SK-N-SH (cell line): ENCODE measurements around the gene CAPN11. TPM values are rescaled to one million over a fixed set of nuclear protein-coding genes. Genes with fewer than 3 reads are reported as not detected.
A peak's percentile ranks its signal among the peaks of the same experiment; 100 is the strongest.

Source experiments
- CTCF ChIA-PET: fragments of 300-600, 350-600 bp; formaldehyde crosslinking; extraction: SDS; loops from one replicate; lab custom pipeline; 2021; lab: Yijun Ruan, JAX
- POLR2A ChIA-PET: fragments of 350-600 bp; sonication (Branson Sonifier 250); formaldehyde crosslinking; extraction: SDS; loops from one replicate; lab custom pipeline; 2020; ENCODE audit warnings: antibody characterized with exemption, inconsistent platforms; lab: Yijun Ruan, JAX
- DNase-seq: peaks from one replicate; pipeline ENCODE4 v3.0.0; 2012
- H2AFZ ChIP-seq: fragments of 200-600 bp; sonication (generic); 2 replicates; pipeline ENCODE4 v1.8.1; 2016; ENCODE audit warnings: antibody characterized with exemption, mild to moderate bottlenecking, low read depth
- H3F3A ChIP-seq: fragments of 200-600 bp; sonication (generic); replicated peaks from 2 replicates; pipeline ENCODE3; 2016; ENCODE audit warnings: antibody characterized with exemption, mild to moderate bottlenecking; ENCODE audit not compliant: insufficient read depth
- H3K27ac ChIP-seq, 2 experiments: fragments of 200-500 bp in 1 of 2; fragments of 200-600 bp in 1 of 2; sonication (Bioruptor generic) in 1 of 2; sonication (generic), shearing (Covaris generic) in 1 of 2; 2 replicates each; pipeline versions ENCODE4 v1.5.1 to v1.6.1; 2014 to 2016; ENCODE audit warnings: low read depth in 2 of 2, inconsistent platforms in 1 of 2, low read length in 1 of 2, mild to moderate bottlenecking in 1 of 2, mixed read lengths in 1 of 2
- H3K27me3 ChIP-seq: fragments of 200-600 bp; sonication (generic), shearing (Covaris generic); 2 replicates; pipeline ENCODE4 v1.6.1; 2016; ENCODE audit warnings: mixed run types; ENCODE audit not compliant: insufficient read depth
- H3K36me3 ChIP-seq, 2 experiments: fragments of 200-500 bp in 1 of 2; fragments of 200-600 bp in 1 of 2; sonication (Bioruptor generic) in 1 of 2; sonication (generic) in 1 of 2; replicated peaks in 1 of 2; 2 replicates each; pipeline versions ENCODE3 to v1.5.1; 2014 to 2016; ENCODE audit warnings: low read length in 1 of 2, mild to moderate bottlenecking in 1 of 2; ENCODE audit not compliant: insufficient read depth in 2 of 2, control insufficient read depth in 1 of 2
- H3K4me1 ChIP-seq, 2 experiments: fragments of 200-500 bp in 1 of 2; fragments of 200-600 bp in 1 of 2; sonication (Bioruptor generic) in 1 of 2; sonication (generic), shearing (Covaris generic) in 1 of 2; 2 replicates each; pipeline versions ENCODE4 v1.5.1 to v1.6.1; 2014 to 2016; ENCODE audit warnings: low read depth in 1 of 2, low read length in 1 of 2, mixed run types in 1 of 2; ENCODE audit not compliant: insufficient read depth in 2 of 2, control insufficient read depth in 1 of 2
- H3K4me2 ChIP-seq: fragments of 200-600 bp; sonication (generic), shearing (Covaris generic); 2 replicates; pipeline ENCODE4 v1.6.1; 2017; ENCODE audit warnings: mixed run types
- H3K4me3 ChIP-seq, 2 experiments: fragments of 200-500 bp in 1 of 2; fragments of 200-600 bp in 1 of 2; sonication (Bioruptor generic) in 1 of 2; sonication (generic), shearing (Covaris generic) in 1 of 2; 2 replicates each; pipeline versions ENCODE4 v1.5.1 to v1.8.1; 2014 to 2016; ENCODE audit warnings: low read depth in 2 of 2, inconsistent platforms in 1 of 2, low read length in 1 of 2, mild to moderate bottlenecking in 1 of 2, mixed read lengths in 1 of 2, moderate library complexity in 1 of 2
- H3K79me2 ChIP-seq: fragments of 200-600 bp; sonication (generic); 2 replicates; pipeline ENCODE4 v1.8.1; 2017; ENCODE audit warnings: mild to moderate bottlenecking; ENCODE audit not compliant: insufficient read depth
- H3K9ac ChIP-seq: fragments of 200-600 bp; sonication (generic); 2 replicates; pipeline ENCODE4 v1.6.1; 2017; ENCODE audit warnings: mixed run types
- H3K9me2 ChIP-seq: fragments of 200-600 bp; sonication (generic); 2 replicates; pipeline ENCODE4 v1.6.1; 2017; ENCODE audit warnings: mixed run types
- H3K9me3 ChIP-seq: fragments of 200-600 bp; sonication (generic); 2 replicates; pipeline ENCODE4 v1.6.1; 2017; ENCODE audit warnings: mixed run types, mild to moderate bottlenecking, moderate library complexity
- H4K20me1 ChIP-seq: fragments of 200-600 bp; sonication (generic); 2 replicates; pipeline ENCODE4 v1.6.1; 2017; ENCODE audit warnings: mild to moderate bottlenecking, mixed run types; ENCODE audit not compliant: insufficient read depth
- CTCF ChIP-seq: fragments of 200-600 bp; sonication (generic); IDR thresholded peaks from 2 replicates; pipeline ENCODE4 v1.6.1; 2017; ENCODE audit warnings: antibody characterized with exemption, mild to moderate bottlenecking, moderate library complexity
- ELF1 ChIP-seq: IDR thresholded peaks from 2 replicates; pipeline ENCODE4 v1.4.0; 2012
- EP300 ChIP-seq, 2 experiments: IDR thresholded peaks; 2 replicates each; pipeline versions ENCODE4 v1.4.0 to v1.6.1; 2012; ENCODE audit warnings: borderline replicate concordance in 1 of 2, low read depth in 1 of 2, low read length in 1 of 2
- FOSL2 ChIP-seq: IDR thresholded peaks from 2 replicates; pipeline ENCODE4 v1.4.0; 2012; ENCODE audit warnings: low read depth, mild to moderate bottlenecking, moderate library complexity, borderline replicate concordance
- GATA2 ChIP-seq: sonication (generic); formaldehyde crosslinking; IDR thresholded peaks from 2 replicates; pipeline ENCODE4 v1.5.0; 2020; ENCODE audit warnings: mild to moderate bottlenecking, missing genetic modification reagents
- MEF2A ChIP-seq: IDR thresholded peaks from 2 replicates; pipeline ENCODE4 v1.4.0; 2012; ENCODE audit warnings: low read depth, borderline replicate concordance
- MXI1 ChIP-seq: IDR thresholded peaks from 2 replicates; pipeline ENCODE4 v1.6.1; 2012; ENCODE audit warnings: mild to moderate bottlenecking, low read depth, low read length, improper control_type of control experiment
- NFIC ChIP-seq: IDR thresholded peaks from 2 replicates; pipeline ENCODE4 v1.4.0; 2012; ENCODE audit warnings: borderline replicate concordance
- NRF1 ChIP-seq: IDR thresholded peaks from 2 replicates; pipeline ENCODE4 v1.6.1; 2012; ENCODE audit warnings: low read depth, mild to moderate bottlenecking, low read length
- POLR2AphosphoS5 ChIP-seq: IDR thresholded peaks from 2 replicates; pipeline ENCODE4 v1.6.1; 2012; ENCODE audit warnings: low read depth, low read length
- RAD21 ChIP-seq: IDR thresholded peaks from 2 replicates; pipeline ENCODE4 v1.6.1; 2012; ENCODE audit warnings: mild to moderate bottlenecking, low read length
- REST ChIP-seq: IDR thresholded peaks from 2 replicates; pipeline ENCODE4 v1.6.1; 2012; ENCODE audit warnings: mild to moderate bottlenecking, low read depth, low read length, moderate library complexity
- RFX5 ChIP-seq: IDR thresholded peaks from 2 replicates; pipeline ENCODE4 v1.6.1; 2012; ENCODE audit warnings: mild to moderate bottlenecking, improper control_type of control experiment, low read length
- SMC3 ChIP-seq: IDR thresholded peaks from 2 replicates; pipeline ENCODE4 v1.6.1; 2012; ENCODE audit warnings: low read depth, low read length, improper control_type of control experiment
- TAF1 ChIP-seq: IDR thresholded peaks from 2 replicates; pipeline ENCODE4 v1.6.1; 2012; ENCODE audit warnings: low read depth, mild to moderate bottlenecking, low read length, moderate library complexity, borderline replicate concordance
- TCF12 ChIP-seq: IDR thresholded peaks from 2 replicates; pipeline ENCODE4 v1.4.0; 2012
- TEAD4 ChIP-seq: IDR thresholded peaks from 2 replicates; pipeline ENCODE4 v1.4.0; 2012; ENCODE audit warnings: mild to moderate bottlenecking, borderline replicate concordance; ENCODE audit not compliant: insufficient read depth
- WGBS: methylation state at CpG from one replicate; pipeline ENCODE4 v1.1.6; 2017; ENCODE audit warnings: low lambda C conversion rate; 5-methylcytosine and 5-hydroxymethylcytosine counted together
- polyA plus RNA-seq, 3 experiments: library from polyadenylated mRNA; depleted of rRNA; stranded (reverse); fragments of >200 nt; gene quantifications; 2 replicates each; pipeline ENCODE4 v1.2.3, GENCODE V29; 2012
- TF ChIP-seq, protein P1 (sequence below): IDR thresholded peaks from 2 replicates; pipeline ENCODE4 v1.4.0; 2012; ENCODE audit warnings: low read depth, borderline replicate concordance
- TF ChIP-seq, protein P2 (sequence below): IDR thresholded peaks from 2 replicates; pipeline ENCODE4 v1.4.0; 2012; ENCODE audit warnings: low read depth
- TF ChIP-seq, protein P3 (sequence below): fragments of 150-350 bp; IDR thresholded peaks from 2 replicates; pipeline ENCODE4 v1.6.1; 2016; ENCODE audit warnings: mild to moderate bottlenecking, low read depth, low read length

CAPN11 gene
- polyA plus RNA-seq, 1 of the 3 experiments (the other 2 are of a cell fraction), result not detected

DNA sequence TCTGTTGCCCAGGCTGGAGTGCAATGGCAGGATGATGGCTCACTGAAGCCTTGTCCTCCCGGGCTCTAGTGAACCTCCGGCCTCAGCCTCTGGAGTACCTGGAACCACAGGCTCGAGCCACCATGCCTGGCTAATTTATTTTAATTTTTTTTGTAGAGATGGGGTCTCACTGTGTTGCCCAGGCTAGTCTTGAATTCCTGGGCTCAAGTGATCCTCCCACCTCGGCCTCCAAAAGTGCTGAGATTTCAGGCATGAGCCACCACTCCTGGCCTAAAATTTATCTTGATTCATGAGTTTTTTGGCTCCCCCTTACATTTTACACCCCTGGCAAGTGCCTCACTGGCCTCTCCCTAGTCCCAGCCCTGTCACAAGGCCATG, 62.3 kb downstream of the CAPN11 start:
- ChIA-PET CTCF (interaction anchor here (0.6 to 13.7 kb wide), 20 partner anchors 9 to 138 kb away, joined by 3 to 224 read pairs (median 4); partner anchors contain the start of genes HSP90AB1 and SLC35B2), POLR2A (interaction anchor here (1.2 to 4.7 kb wide), 5 partner anchors 13 to 48 kb away, joined by 3 to 49 read pairs (median 4); partner anchors contain the start of genes HSP90AB1 and SLC35B2)
- H3K4me2 ChIP-seq, result no peak overlapping the region
- H3K36me3 ChIP-seq, result no peaks in the 10 kb centered on the region
- TF ChIP-seq RAD21 (no peak), GATA2 (CRISPR knock-in tag) (no peak), MXI1 (no peak), TCF12 (no peak), FOSL2 (no peak), TEAD4 (no peak), SMC3 (no peak), NRF1 (no peak), ELF1 (no peak), CTCF (no peak), EP300 (IDR thresholded peaks at IDR 0.05; ENCODE audit: borderline replicate concordance in 1 of 2, low read depth in 1 of 2, low read length in 1 of 2) (no peak), RFX5 (no peak), NFIC (no peak), TAF1 (no peak), MEF2A (no peak), REST (no peak), POLR2AphosphoS5 (no peak)
- TF ChIP-seq, protein P1, sequence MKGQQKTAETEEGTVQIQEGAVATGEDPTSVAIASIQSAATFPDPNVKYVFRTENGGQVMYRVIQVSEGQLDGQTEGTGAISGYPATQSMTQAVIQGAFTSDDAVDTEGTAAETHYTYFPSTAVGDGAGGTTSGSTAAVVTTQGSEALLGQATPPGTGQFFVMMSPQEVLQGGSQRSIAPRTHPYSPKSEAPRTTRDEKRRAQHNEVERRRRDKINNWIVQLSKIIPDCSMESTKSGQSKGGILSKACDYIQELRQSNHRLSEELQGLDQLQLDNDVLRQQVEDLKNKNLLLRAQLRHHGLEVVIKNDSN, result no peak
- TF ChIP-seq, protein P2, sequence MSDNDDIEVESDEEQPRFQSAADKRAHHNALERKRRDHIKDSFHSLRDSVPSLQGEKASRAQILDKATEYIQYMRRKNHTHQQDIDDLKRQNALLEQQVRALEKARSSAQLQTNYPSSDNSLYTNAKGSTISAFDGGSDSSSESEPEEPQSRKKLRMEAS, result no peak
- TF ChIP-seq, protein P3, sequence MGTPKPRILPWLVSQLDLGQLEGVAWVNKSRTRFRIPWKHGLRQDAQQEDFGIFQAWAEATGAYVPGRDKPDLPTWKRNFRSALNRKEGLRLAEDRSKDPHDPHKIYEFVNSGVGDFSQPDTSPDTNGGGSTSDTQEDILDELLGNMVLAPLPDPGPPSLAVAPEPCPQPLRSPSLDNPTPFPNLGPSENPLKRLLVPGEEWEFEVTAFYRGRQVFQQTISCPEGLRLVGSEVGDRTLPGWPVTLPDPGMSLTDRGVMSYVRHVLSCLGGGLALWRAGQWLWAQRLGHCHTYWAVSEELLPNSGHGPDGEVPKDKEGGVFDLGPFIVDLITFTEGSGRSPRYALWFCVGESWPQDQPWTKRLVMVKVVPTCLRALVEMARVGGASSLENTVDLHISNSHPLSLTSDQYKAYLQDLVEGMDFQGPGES, result no peak
- H4K20me1 ChIP-seq, result no peaks in the 10 kb centered on the region
- H3K9ac ChIP-seq, result no peak overlapping the region
- H2AFZ ChIP-seq, result no peak overlapping the region
- no peaks in the 10 kb centered on the region for H3K9me2 ChIP-seq
- peaks cover 17 to 60% of the 10 kb centered on the region in 2 experiments for H3K4me1 ChIP-seq
- 88% methylated on average over 4 of the region's 4 CpGs for WGBS
- H3K4me3 ChIP-seq, result no peak overlapping the region
- peaks cover 7% of the 10 kb centered on the region for H3F3A ChIP-seq
- H3K27ac ChIP-seq, result peak overlapping the region in 1 of 2 experiments; percentile 98; a peak in 2 of 4 replicates
- no peaks in the 10 kb centered on the region for H3K9me3 ChIP-seq
- DNase-seq, result no peak
- no peaks in the 10 kb centered on the region for H3K27me3 ChIP-seq
- peaks cover 7% of the 10 kb centered on the region; the same call in 1 of the 2 replicates for H3K79me2 ChIP-seq
